Activated naive CD4-positive, alpha-beta T cell treated with anti-CD3 and anti-CD28 coated beads, Interleukin-2, amount 50 U/mL, for 24 hours (primary cell): Measurements from ENCODE around the gene RYK.
"Not testable (repeated sequence)": the region's sequence is repeated elsewhere in the genome, so short reads cannot be mapped to it uniquely, and the experiment has no call there.

ENCODE experiments used
- H3K27ac Mint-ChIP-seq: one replicate; pipeline ENCODE4 v1.8.0; 2021; ENCODE audit warnings: mild to moderate bottlenecking, mixed read lengths
- H3K27me3 Mint-ChIP-seq: one replicate; pipeline ENCODE4 v1.8.0; 2021; ENCODE audit warnings: mixed read lengths
- H3K36me3 Mint-ChIP-seq: one replicate; pipeline ENCODE4 v1.8.0; 2021; ENCODE audit warnings: mixed read lengths
- H3K4me1 Mint-ChIP-seq: one replicate; pipeline ENCODE4 v1.8.0; 2021; ENCODE audit warnings: mixed read lengths
- H3K4me3 Mint-ChIP-seq: one replicate; pipeline ENCODE4 v1.8.0; 2021; ENCODE audit warnings: mild to moderate bottlenecking, mixed read lengths
- H3K9me3 Mint-ChIP-seq: one replicate; pipeline ENCODE4 v1.8.0; 2021; ENCODE audit warnings: mixed read lengths

The RYK gene

GRCh38 chr3:134239538-134239937 lies 11.1 kb downstream of the RYK start:
- Mint-ChIP-seq H3K36me3 (peaks cover 5% of the 10 kb centered on the region), H3K9me3 (peaks cover 5% of the 10 kb centered on the region), H3K4me1 (peaks cover 97% of the 10 kb centered on the region), H3K4me3 (peak overlapping the region; percentile 82), H3K27me3 (no peaks in the 10 kb centered on the region), H3K27ac (peak overlapping the region; percentile 97)

GRCh38 chr3:134237454-134238145 lies 13.1 kb downstream of the RYK start:
- Mint-ChIP-seq H3K4me3 (peak overlapping the region; percentile 1), H3K4me1 (peaks cover 89% of the 10 kb centered on the region), H3K9me3 (no peaks in the 10 kb centered on the region), H3K27me3 (no peaks in the 10 kb centered on the region), H3K27ac (peak overlapping the region; percentile 70), H3K36me3 (peaks cover 5% of the 10 kb centered on the region)

GRCh38 chr3:134236505-134237170 lies 14.0 kb downstream of the RYK start:
- H3K9me3 Mint-ChIP-seq: no peaks in the 10 kb centered on the region
- no peaks in the 10 kb centered on the region for H3K27me3 Mint-ChIP-seq
- peaks cover 89% of the 10 kb centered on the region for H3K4me1 Mint-ChIP-seq
- peak overlapping the region; percentile 40 for H3K4me3 Mint-ChIP-seq
- H3K27ac Mint-ChIP-seq: peak overlapping the region; percentile 59
- peaks cover 6% of the 10 kb centered on the region for H3K36me3 Mint-ChIP-seq

DNA sequence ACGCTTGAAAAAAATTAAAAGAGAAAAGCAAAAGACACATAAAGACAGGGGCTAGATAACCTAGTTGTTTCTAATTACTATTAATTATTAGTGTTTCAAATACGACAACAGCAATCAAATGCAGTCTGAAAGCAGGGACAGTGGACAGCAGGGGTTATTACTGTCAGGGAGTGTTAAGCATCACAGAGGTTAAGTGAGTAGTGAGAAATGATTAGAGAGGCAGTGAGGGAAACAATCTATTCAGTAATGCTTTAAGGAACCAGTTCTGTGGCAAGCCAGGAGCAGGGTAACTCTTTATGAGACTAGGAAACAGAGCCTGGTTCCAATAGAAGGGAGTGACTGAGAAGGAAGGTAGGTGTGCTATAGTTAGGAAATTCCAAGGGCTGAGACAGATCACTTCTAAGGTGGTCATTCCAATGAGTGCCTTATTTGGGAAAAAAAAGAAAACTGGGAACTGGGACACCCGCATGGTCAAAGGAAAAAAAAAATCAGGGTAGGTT lies 15.0 kb downstream of the RYK start:
- Mint-ChIP-seq H3K36me3 (peaks cover 6% of the 10 kb centered on the region), H3K4me3 (peak overlapping the region; percentile 40)

GRCh38 chr3:134232951-134233350 lies 17.7 kb downstream of the RYK start:
- peaks cover 8% of the 10 kb centered on the region for H3K36me3 Mint-ChIP-seq
- no peaks in the 10 kb centered on the region for H3K27me3 Mint-ChIP-seq
- H3K9me3 Mint-ChIP-seq: no peaks in the 10 kb centered on the region
- H3K4me3 Mint-ChIP-seq: no peak overlapping the region
- peaks cover 90% of the 10 kb centered on the region for H3K4me1 Mint-ChIP-seq
- peak overlapping the region; percentile 9 for H3K27ac Mint-ChIP-seq

More for the DNA sequence above, 15.0 kb downstream of the RYK start:
- H3K4me1 Mint-ChIP-seq: peaks cover 90% of the 10 kb centered on the region
- no peaks in the 10 kb centered on the region for H3K9me3 Mint-ChIP-seq
- H3K27ac Mint-ChIP-seq: peak overlapping the region; percentile 31
- no peaks in the 10 kb centered on the region for H3K27me3 Mint-ChIP-seq

DNA sequence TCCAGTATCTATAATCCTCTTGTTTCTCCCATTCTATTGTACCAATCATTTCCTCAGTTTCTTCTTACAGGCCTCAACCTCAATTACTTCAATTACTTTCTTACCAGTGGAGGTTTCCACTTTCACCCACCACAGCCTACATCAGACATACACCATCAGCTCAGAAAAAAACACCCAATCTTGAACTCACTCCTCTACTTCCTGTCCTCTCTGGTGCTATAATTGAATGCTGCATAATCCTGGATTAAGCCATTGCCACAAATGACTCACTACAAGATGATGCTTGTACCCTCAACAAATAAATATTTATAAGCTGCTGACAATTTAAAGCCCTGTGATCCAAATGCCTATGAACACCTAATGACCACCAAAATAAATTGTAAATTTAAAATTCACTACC lies 18.5 kb downstream of the RYK start:
- H3K27ac Mint-ChIP-seq: peak overlapping the region; percentile 80
- H3K36me3 Mint-ChIP-seq: peaks cover 9% of the 10 kb centered on the region
- peaks cover 85% of the 10 kb centered on the region for H3K4me1 Mint-ChIP-seq
- H3K27me3 Mint-ChIP-seq: no peaks in the 10 kb centered on the region
- no peaks in the 10 kb centered on the region for H3K9me3 Mint-ChIP-seq
- H3K4me3 Mint-ChIP-seq: peak overlapping the region; percentile 19

DNA sequence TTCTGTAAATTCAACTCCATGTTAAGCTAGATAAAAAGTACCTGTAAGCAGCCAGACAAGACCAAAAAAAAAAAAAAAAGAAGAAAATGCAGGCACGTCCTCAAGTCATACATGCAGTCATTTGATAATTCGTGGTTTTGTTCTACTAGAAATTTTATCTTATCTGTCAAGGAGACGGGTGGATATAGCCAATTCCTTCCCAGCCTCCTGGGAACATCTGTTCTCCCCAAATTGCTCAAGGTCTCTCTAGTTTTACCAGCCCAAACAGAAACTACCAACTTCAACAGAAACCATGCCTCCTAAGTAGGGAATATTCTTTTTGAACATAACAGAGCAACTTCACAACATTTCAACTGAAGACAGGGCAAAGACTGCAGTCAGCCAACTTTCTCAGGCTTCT lies 19.5 kb downstream of the RYK start:
- H3K36me3 Mint-ChIP-seq: peaks cover 7% of the 10 kb centered on the region
- no peak overlapping the region for H3K4me3 Mint-ChIP-seq
- H3K4me1 Mint-ChIP-seq: peaks cover 86% of the 10 kb centered on the region

GRCh38 chr3:134229038-134229437 lies 21.6 kb downstream of the RYK start:
- H3K27ac Mint-ChIP-seq: peak overlapping the region; percentile 74
- peaks cover 83% of the 10 kb centered on the region for H3K4me1 Mint-ChIP-seq

More for the DNA sequence above, 19.5 kb downstream of the RYK start:
- Mint-ChIP-seq H3K27ac (no peak overlapping the region), H3K9me3 (no peaks in the 10 kb centered on the region), H3K27me3 (no peaks in the 10 kb centered on the region)

GRCh38 chr3:134228479-134228878 lies 22.2 kb downstream of the RYK start:
- Mint-ChIP-seq H3K27me3 (no peaks in the 10 kb centered on the region), H3K36me3 (peaks cover 4% of the 10 kb centered on the region), H3K27ac (peak overlapping the region; percentile 70), H3K9me3 (no peaks in the 10 kb centered on the region), H3K4me1 (peaks cover 87% of the 10 kb centered on the region), H3K4me3 (peak overlapping the region; percentile 39)

More at GRCh38 chr3:134229038-134229437, 21.6 kb downstream of the RYK start:
- Mint-ChIP-seq H3K4me3 (no peak overlapping the region), H3K27me3 (no peaks in the 10 kb centered on the region), H3K36me3 (peaks cover 4% of the 10 kb centered on the region), H3K9me3 (no peaks in the 10 kb centered on the region)

GRCh38 chr3:134228035-134228434 lies 22.6 kb downstream of the RYK start:
- Mint-ChIP-seq H3K27me3 (no peaks in the 10 kb centered on the region), H3K4me3 (no peak overlapping the region), H3K9me3 (no peaks in the 10 kb centered on the region), H3K4me1 (peaks cover 90% of the 10 kb centered on the region), H3K27ac (peak overlapping the region; percentile 70), H3K36me3 (peaks cover 4% of the 10 kb centered on the region)

DNA sequence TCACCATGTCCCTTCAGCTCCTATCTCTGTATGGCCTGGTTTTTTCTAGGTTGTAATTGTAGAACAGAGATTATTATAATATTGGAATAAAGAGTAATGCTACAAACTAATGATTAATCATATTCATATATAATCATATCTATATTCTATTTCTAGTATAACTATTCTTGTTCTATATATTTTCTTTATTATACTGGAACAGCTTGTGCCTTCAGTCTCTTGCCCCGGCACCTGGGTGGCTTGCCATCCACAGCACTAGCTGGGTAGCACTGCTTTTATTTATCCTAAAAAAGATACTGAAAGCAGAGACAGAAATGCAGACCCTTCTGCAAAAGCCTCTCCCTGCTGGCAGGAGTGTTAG lies 25.9 kb downstream of the RYK start:
- not testable (repeated sequence) for H3K27me3 Mint-ChIP-seq, H3K27ac Mint-ChIP-seq, H3K9me3 Mint-ChIP-seq, H3K4me3 Mint-ChIP-seq, H3K36me3 Mint-ChIP-seq
- H3K4me1 Mint-ChIP-seq: peaks cover 70% of the 10 kb centered on the region

- no peaks in the 10 kb centered on the region for H3K27me3 Mint-ChIP-seq
- H3K36me3 Mint-ChIP-seq: no peaks in the 10 kb centered on the region
- no peaks in the 10 kb centered on the region for H3K9me3 Mint-ChIP-seq
- no peak overlapping the region for H3K4me3 Mint-ChIP-seq
- peaks cover 64% of the 10 kb centered on the region for H3K4me1 Mint-ChIP-seq
- H3K27ac Mint-ChIP-seq: no peak overlapping the region
These were observed 27.8 kb downstream of the RYK start for GRCh38 chr3:134222835-134223234.

- H3K27ac Mint-ChIP-seq: no peak overlapping the region
- H3K36me3 Mint-ChIP-seq: no peaks in the 10 kb centered on the region
- no peaks in the 10 kb centered on the region for H3K27me3 Mint-ChIP-seq
- no peaks in the 10 kb centered on the region for H3K9me3 Mint-ChIP-seq
- peaks cover 47% of the 10 kb centered on the region for H3K4me1 Mint-ChIP-seq
- no peak overlapping the region for H3K4me3 Mint-ChIP-seq
These were observed 33.8 kb downstream of the RYK start for GRCh38 chr3:134216851-134217250.

DNA sequence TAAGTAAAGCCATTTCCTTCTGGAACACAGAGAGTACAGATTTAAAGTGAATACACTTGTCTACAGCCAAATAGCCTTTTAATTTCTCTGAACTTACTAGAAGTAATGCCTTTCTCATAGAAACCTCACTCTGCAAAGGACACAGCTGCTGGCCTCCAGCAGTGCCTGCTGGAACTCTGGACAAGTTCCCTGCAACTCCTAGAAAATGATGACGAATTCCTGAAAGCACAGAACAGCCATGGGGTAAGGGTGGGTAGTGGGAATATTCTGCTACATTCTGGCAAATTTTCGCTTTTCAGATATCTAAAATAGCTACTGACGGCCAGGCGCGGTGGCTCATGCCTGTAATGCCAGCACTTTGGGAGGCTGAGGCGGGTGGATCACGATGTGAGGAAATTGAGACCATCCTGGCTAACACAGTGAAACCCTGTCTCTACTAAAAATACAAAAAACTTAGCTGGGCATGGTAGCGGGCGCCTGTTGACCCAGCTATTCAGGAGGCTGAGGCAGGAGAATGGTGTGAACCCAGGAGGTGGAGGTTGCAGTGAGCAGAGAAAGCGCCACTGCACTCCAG lies 34.4 kb downstream of the RYK start:
- H3K27ac Mint-ChIP-seq: no peak overlapping the region
- no peaks in the 10 kb centered on the region for H3K27me3 Mint-ChIP-seq
- H3K4me1 Mint-ChIP-seq: peaks cover 46% of the 10 kb centered on the region
- H3K9me3 Mint-ChIP-seq: no peaks in the 10 kb centered on the region
- no peak overlapping the region for H3K4me3 Mint-ChIP-seq
- H3K36me3 Mint-ChIP-seq: no peaks in the 10 kb centered on the region

DNA sequence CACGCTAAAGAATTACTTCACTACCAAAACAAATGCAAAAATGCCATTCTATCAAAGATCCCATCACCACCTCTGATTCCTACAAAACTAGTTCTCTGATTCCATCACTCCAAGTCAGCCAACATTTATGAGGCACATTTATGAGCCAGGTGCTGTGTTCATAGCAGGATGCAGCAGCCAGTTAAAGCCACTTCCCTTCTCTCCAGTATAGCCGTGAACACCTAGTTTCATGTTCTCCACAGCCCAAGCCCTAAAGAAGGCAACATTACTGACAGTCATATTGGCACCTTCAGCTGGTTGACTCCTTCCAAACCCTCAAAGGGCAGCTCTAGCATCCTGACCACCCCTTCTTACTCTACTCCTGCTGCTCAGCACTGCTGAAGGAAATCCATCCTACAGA lies 36.4 kb downstream of the RYK start:
- peaks cover 43% of the 10 kb centered on the region for H3K4me1 Mint-ChIP-seq
- H3K27ac Mint-ChIP-seq: peak overlapping the region; percentile 79
- no peaks in the 10 kb centered on the region for H3K9me3 Mint-ChIP-seq
- H3K4me3 Mint-ChIP-seq: no peak overlapping the region
- H3K36me3 Mint-ChIP-seq: peaks cover 6% of the 10 kb centered on the region
- no peaks in the 10 kb centered on the region for H3K27me3 Mint-ChIP-seq
